VCaP (cell line): ENCODE measurements around the gene ADSL.

ENCODE experiments used
- H3K27ac ChIP-seq: fragments of 450-650 bp; 2 replicates; pipeline ENCODE4 v1.5.1; 2017
- TF ChIP-seq, protein P1 (sequence below): fragments of 450-650 bp; conservative IDR thresholded peaks from 2 replicates; pipeline ENCODE4 v1.5.1; 2017; ENCODE audit warnings: mild to moderate bottlenecking, moderate library complexity

Gene ADSL

DNA sequence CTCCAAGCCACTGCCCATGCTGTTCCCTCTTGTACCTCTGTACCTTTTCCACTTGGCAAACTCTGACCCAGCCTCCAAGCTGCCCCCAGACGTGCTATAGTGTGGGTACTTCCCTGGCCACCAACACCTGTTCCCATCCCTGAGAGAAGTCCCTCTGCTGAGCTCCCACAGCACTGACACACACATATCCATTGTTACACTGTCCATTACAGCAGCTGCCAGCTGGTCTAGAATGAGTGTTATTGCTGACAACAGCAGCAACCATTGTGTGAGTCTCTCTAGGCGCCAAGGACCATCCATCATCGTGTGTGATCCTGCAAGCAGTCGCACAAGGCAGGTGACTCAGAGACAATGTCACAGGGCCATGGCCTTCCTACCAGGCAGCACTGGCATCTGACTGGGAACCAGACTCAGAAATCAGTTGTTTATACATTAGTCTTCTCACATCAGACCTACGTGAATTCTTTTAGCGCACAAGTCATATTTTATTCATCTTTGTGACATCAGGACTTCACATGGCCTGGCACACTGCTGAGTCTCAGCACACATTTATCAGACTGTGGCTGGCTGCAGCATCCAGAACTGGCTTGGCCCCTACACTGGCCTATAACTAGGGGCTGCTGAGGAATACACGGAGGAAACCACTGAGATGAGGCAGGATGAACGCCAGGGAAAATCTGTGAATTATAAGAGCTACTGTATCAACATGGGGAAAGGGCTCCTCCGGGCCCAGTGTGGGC is 80.5 kb downstream of the ADSL start:
- TF ChIP-seq, protein P1, sequence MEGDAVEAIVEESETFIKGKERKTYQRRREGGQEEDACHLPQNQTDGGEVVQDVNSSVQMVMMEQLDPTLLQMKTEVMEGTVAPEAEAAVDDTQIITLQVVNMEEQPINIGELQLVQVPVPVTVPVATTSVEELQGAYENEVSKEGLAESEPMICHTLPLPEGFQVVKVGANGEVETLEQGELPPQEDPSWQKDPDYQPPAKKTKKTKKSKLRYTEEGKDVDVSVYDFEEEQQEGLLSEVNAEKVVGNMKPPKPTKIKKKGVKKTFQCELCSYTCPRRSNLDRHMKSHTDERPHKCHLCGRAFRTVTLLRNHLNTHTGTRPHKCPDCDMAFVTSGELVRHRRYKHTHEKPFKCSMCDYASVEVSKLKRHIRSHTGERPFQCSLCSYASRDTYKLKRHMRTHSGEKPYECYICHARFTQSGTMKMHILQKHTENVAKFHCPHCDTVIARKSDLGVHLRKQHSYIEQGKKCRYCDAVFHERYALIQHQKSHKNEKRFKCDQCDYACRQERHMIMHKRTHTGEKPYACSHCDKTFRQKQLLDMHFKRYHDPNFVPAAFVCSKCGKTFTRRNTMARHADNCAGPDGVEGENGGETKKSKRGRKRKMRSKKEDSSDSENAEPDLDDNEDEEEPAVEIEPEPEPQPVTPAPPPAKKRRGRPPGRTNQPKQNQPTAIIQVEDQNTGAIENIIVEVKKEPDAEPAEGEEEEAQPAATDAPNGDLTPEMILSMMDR, result no peak
- H3K27ac ChIP-seq, result no peak overlapping the region

DNA sequence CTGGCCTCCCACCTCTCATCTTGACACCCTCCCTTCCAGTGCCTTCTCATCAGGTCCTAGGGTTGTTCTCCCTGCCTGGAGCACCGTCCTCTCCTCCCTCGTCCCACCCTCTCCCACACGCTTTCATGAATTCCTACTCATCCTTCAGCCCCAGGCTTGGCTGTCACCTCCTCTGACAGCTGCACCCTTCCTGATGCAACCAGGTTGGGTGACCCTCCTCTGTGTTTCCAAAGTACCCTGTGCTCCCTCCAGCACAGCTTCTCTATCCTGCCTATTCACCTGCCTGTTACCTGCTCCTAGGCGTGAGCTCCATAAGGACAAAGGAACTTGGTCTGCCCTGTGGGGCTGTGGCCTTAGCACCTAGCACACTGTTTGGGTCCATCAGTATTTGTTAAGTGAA is 82.5 kb downstream of the ADSL start:
- TF ChIP-seq, protein P1, result no peak
- H3K27ac ChIP-seq, result no peak overlapping the region

DNA sequence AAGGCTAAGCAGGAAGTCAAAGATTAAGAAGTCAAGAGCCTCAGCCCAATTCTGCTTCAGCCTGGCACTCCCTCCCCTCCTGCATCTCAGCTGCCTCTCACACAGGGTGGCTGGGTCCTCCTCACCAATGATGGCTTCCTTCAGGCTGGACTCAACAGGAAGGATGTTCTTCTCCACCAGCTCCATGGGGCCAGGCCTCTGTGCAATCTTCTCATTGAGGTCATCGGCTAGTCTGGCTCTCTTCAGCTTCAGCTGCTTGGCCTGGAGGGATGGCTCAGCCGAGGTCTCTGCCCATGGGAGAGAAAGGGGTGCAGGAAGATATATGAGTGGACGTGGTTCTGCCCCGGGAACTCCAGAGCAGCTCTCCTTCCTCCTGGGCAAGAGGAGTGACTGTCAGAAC is 83.2 kb downstream of the ADSL start:
- no peak overlapping the region for H3K27ac ChIP-seq
- TF ChIP-seq, protein P1, result no peak

DNA sequence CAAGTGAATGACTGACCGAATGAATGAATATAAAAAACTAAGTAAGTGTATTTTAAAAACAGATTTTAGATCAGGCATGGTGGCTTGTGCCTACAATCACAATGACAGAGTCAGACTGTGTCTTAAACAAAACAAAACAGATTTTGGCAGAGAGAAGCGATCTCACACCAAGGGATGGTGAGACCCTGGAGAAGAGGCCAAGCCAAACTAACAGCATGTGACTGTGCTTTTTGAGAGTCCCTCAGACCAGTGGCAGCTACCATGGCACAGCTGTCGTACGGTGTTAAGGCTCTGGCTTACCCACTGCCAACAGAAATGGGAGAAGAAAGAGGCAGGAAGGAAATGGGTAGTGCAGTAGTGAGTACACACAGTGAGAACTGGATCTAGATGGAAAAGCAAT is 84.7 kb downstream of the ADSL start:
- TF ChIP-seq, protein P1, result no peak
- no peak overlapping the region for H3K27ac ChIP-seq

DNA sequence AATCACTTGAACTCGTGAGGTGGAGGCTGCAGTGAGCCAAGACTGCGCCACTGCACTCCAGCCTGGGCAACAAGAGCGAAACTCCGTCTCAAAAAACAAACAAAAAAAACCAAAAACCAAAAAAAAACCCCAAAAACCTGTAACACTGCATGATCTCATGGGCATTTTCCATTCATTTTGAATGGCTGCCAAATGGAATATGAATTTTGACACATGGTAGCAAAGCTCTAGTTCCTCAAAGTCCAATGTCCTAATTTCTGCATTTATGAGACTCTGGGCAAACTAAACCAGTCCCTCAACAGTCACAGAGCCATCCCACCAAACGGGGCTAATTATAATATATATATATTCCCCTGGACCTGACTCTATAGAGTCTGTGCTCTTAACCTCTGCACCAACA is 85.9 kb downstream of the ADSL start:
- H3K27ac ChIP-seq, result no peak overlapping the region
- TF ChIP-seq, protein P1, result no peak

DNA sequence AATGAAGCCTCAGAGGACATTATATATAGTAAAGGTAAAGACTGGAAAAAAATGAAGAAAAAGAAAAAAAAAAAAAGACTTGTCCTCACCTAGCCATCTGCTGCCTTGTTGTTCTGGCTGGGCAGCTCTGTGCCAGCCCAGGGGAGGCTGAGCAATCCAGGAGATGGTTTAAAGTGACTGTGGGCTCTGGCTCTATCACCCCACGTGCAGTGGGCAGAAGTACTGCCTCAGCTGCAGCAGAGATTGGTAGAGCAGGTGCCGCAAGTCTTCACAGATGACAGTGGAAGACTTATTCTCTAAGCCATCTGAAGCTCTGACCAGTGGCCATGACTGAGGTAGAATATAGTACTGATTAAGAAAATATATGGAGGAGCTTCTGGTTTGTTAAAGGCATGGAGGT is 86.3 kb downstream of the ADSL start:
- TF ChIP-seq, protein P1, result no peak
- H3K27ac ChIP-seq, result no peak overlapping the region

DNA sequence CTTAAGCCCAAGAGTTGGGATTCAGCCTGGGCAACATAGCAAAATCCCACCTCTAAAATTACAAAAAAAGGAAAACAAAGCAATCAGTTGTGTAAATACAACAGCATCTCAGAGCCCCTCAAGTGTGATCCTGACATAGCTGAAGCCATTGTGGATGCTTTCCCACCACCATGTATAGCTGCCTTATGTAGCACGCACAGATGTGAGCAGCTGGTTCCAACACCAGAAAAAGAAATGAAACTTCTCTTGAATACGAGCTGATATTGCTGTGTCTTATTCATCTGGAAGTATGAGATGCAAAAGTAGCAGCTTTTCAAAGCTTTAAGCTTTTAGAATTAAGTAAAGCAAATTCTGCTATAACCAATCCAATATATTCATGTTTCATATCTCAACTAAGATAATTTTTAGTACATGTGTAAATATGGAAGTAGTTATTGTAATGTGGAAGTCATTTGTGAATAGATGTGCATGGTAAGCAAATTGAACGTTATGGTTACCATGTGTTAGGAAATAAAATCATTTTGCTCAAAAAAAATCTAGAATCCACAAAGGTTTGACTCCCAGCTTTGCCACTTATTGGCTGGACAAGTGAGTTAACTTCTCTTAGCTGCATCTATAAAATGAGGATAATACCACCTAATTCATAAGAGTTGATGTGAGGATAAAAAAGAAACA is 87.3 kb downstream of the ADSL start:
- no peak overlapping the region for H3K27ac ChIP-seq
- TF ChIP-seq, protein P1, result no peak
